Measurements from ENCODE around the gene FAM50A.

Gene FAM50A

DNA sequence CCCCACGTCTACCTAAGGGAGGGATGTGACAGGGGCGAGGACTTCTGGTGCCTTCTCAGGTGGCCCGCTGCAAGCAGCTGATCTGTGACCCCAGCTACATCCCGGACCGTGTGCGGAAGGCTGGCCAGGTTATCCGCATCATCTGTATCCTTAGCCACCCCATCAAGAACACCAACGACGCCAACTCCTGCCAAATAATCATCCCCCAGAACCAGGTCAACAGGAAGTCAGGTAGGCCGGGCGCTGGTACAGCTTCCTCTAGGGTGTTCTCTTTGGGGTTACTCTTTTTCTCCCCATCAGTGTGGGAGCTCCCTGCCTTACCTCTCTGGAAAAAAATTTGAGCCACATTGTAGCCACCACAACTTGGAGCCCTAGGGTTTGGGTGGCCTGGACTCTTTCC is 2.4 kb upstream of the FAM50A start:
- DNase-seq (ENCODE audit: low read depth): no peak
- TF ChIP-seq, protein P1, sequence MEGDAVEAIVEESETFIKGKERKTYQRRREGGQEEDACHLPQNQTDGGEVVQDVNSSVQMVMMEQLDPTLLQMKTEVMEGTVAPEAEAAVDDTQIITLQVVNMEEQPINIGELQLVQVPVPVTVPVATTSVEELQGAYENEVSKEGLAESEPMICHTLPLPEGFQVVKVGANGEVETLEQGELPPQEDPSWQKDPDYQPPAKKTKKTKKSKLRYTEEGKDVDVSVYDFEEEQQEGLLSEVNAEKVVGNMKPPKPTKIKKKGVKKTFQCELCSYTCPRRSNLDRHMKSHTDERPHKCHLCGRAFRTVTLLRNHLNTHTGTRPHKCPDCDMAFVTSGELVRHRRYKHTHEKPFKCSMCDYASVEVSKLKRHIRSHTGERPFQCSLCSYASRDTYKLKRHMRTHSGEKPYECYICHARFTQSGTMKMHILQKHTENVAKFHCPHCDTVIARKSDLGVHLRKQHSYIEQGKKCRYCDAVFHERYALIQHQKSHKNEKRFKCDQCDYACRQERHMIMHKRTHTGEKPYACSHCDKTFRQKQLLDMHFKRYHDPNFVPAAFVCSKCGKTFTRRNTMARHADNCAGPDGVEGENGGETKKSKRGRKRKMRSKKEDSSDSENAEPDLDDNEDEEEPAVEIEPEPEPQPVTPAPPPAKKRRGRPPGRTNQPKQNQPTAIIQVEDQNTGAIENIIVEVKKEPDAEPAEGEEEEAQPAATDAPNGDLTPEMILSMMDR (IDR thresholded peaks at IDR 0.05; ENCODE audit: insufficient read depth, low read depth, low read length, missing control alignments): no peak
- no peak overlapping the region for H3K4me3 ChIP-seq (ENCODE audit: low read length)

DNA sequence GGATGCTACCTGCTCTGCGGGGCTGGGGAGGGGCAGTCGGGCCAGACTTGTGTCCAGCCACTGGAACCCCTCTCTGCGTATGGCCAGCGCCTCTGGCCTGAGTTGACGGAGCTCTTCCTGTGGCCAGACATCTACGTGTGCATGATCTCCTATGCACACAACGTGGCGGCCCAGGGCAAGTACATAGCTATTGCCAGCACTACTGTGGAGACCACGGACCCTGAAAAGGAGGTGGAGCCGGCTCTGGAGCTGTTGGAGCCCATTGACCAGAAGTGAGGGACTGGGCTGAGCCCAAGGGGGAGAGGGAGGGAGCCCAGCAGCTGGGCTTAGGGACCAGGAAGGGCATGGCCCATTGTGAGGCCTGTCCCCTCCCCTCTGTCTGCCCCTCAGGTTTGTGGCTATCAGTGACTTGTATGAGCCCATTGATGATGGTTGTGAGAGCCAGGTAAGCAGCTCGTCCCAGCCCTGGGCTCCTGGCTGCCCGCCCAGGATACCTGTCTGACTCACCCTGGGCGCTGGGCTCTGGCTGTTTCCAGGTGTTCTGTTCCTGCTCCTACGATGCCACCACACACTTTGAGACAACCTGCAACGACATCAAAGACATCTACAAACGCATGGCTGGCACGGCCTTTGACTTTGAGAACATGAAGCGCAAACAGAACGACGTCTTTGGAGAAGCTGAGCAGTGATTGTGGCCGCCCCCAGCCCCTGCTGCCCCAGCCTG is 1.8 kb upstream of the FAM50A start:
- no peak overlapping the region for H3K4me3 ChIP-seq (ENCODE audit: low read length)
- peak; percentile 80 for DNase-seq (ENCODE audit: low read depth)
- TF ChIP-seq, protein P1 (IDR thresholded peaks at IDR 0.05; ENCODE audit: insufficient read depth, low read depth, low read length, missing control alignments): no peak

DNA sequence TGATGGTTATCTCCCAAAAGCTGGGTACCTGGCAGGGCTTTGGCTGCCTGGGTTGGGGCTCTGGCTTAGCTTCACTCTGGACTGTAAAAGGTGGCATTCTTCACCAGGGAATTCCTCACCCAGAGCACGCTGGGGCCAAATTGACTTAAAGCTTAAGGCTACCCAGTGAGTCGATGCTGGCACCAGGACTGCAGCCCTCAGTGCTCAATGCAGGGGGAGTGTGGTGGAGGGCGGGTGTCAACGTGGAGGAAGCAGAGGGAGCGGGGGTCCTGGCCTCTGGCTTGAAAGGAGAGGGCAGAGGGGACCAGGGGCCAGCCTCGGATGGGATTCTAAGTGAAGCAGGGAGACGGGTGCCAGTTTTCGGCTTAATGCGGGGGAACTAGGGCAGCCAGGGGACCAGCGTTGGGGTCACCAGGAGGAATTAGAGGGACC is 446 bp upstream of the FAM50A start:
- peak overlapping the region; percentile 11 for H3K4me3 ChIP-seq (ENCODE audit: low read length)
- TF ChIP-seq, protein P1 (IDR thresholded peaks at IDR 0.05; ENCODE audit: insufficient read depth, low read depth, low read length, missing control alignments): no peak
- DNase-seq (ENCODE audit: low read depth): no peak

DNA sequence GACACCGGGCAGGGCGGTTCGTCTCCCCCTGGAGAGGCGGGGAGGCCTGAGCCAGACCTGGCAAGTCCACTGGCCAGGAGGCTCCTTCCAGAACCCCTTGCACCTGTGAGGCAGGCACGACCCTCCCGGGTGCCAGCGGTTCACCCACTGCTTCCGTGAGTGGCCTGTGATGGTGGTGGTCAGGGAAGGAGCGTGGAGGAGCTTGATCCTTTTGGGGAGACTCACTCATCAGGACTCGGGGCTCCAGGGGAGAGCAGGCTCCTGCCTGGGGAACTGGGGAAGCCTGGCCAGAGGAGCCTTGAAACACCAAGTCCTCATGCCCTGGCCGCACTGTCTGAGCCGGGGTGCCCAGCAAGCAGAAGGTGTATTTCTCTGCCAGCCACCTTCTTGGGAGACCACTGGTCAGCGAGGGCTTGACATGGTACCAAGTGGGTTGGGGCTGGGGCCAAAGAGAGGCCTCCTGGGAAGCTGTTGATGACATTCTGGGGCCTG is 860 bp downstream of the FAM50A start:
- TF ChIP-seq, protein P1 (IDR thresholded peaks at IDR 0.05; ENCODE audit: insufficient read depth, low read depth, low read length, missing control alignments): no peak
- no peak for DNase-seq (ENCODE audit: low read depth)
- H3K4me3 ChIP-seq (ENCODE audit: low read length): peak overlapping the region; percentile 51

DNA sequence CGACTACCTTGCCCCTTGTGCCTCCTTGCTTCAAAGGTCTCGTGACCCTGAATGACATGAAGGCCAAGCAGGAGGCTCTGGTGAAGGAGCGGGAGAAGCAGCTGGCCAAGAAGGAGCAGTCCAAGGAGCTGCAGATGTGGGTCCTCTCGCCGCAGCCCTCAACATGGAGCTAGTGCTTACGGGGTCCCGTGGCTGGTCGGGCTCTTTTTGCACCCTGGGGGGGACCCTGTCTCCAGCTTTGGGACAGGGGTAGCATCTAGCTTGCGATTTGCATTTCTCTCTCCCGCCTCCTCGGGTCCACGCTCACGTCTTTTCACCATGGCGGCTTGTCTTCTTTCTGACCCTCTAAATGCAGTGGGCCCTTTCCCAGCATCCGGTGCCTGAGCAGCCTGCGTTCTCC is 1.8 kb downstream of the FAM50A start:
- no peak for DNase-seq (ENCODE audit: low read depth)
- TF ChIP-seq, protein P1 (IDR thresholded peaks at IDR 0.05; ENCODE audit: insufficient read depth, low read depth, low read length, missing control alignments): no peak
- H3K4me3 ChIP-seq (ENCODE audit: low read length): no peak overlapping the region

DNA sequence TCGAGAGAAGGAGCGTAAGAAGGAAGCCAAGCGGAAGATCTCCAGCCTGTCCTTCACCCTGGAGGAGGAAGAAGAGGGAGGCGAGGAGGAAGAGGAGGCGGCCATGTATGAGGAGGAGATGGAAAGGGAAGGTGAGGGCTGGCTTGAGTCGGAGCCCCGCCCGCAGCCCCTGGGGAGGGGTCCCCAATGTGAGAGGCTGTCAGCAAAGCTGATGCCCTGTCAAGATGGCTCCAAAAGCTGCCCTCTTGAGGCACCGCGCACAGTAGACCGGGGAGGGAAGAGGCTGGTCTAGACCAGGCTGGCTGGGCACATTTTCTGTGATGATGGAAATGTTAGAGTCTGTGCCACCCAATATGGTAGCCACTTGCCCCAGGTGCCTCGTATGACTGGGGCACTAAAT is 2.5 kb downstream of the FAM50A start:
- TF ChIP-seq, protein P1 (IDR thresholded peaks at IDR 0.05; ENCODE audit: insufficient read depth, low read depth, low read length, missing control alignments): no peak
- H3K4me3 ChIP-seq (ENCODE audit: low read length): no peak overlapping the region
- no peak for DNase-seq (ENCODE audit: low read depth)

DNA sequence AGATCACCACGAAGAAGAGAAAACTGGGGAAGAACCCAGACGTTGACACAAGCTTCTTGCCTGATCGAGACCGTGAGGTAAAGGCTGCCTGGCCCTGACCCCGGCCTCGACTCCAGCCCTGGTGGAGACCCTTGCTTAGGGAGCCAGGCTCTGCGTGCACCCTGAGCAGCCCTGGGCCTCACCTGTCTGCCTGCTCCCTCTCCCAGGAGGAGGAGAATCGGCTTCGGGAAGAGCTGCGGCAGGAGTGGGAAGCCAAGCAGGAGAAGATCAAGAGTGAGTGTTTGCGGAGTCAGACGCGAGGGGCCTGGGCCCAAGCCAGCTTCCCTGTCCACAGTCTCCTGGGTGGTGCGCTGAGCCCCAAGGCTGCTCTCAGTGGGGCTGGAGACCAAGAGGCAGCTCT is 4.5 kb downstream of the FAM50A start:
- H3K4me3 ChIP-seq (ENCODE audit: low read length): no peak overlapping the region
- TF ChIP-seq, protein P1 (IDR thresholded peaks at IDR 0.05; ENCODE audit: insufficient read depth, low read depth, low read length, missing control alignments): no peak
- DNase-seq (ENCODE audit: low read depth): no peak
